ENCODE measurements around the gene GRM8. TPM values are rescaled to one million over a fixed set of nuclear protein-coding genes. Genes with fewer than 3 reads are reported as not detected.

GRM8 gene
- polyA plus RNA-seq (2012; ENCODE audit: missing spikeins) = 0.64 TPM

GRCh38 chr7:127252778-127253280, at the start of gene GRM8:
TSS of gene GRM8 (minus strand) at chr7:127252941.
- FAIRE-seq = no peak
- TF ChIP-seq POLR2AphosphoS5 (IDR thresholded peaks at IDR 0.05; ENCODE audit: low read depth, low read length) = no peak
- TF ChIP-seq POLR2A (IDR thresholded peaks at IDR 0.05; ENCODE audit: low read depth, low read length) = no peak
- TF ChIP-seq TAF1 (IDR thresholded peaks at IDR 0.05; ENCODE audit: borderline replicate concordance, low read depth, low read length) = no peak
- peak; percentile 19 for DNase-seq (ENCODE audit: insufficient read length)

- TF ChIP-seq TAF1 (IDR thresholded peaks at IDR 0.05; ENCODE audit: borderline replicate concordance, low read depth, low read length) = no peak
- no peak for TF ChIP-seq POLR2AphosphoS5 (IDR thresholded peaks at IDR 0.05; ENCODE audit: low read depth, low read length)
- no peak for TF ChIP-seq POLR2A (IDR thresholded peaks at IDR 0.05; ENCODE audit: low read depth, low read length)
- DNase-seq (ENCODE audit: insufficient read length) = no peak
- FAIRE-seq = no peak
These were observed 38.1 kb upstream of the GRM8 start for GRCh38 chr7:127290801-127291361.

- TF ChIP-seq POLR2AphosphoS5 (IDR thresholded peaks at IDR 0.05; ENCODE audit: low read depth, low read length) = no peak
- no peak for TF ChIP-seq POLR2A (IDR thresholded peaks at IDR 0.05; ENCODE audit: low read depth, low read length)
- TF ChIP-seq TAF1 (IDR thresholded peaks at IDR 0.05; ENCODE audit: borderline replicate concordance, low read depth, low read length) = no peak
- FAIRE-seq = no peak
- no peak for DNase-seq (ENCODE audit: insufficient read length)
These were observed 37.4 kb upstream of the GRM8 start for GRCh38 chr7:127290116-127290655.

- TF ChIP-seq TAF1 (IDR thresholded peaks at IDR 0.05; ENCODE audit: borderline replicate concordance, low read depth, low read length) = no peak
- no peak for TF ChIP-seq POLR2A (IDR thresholded peaks at IDR 0.05; ENCODE audit: low read depth, low read length)
- no peak for TF ChIP-seq POLR2AphosphoS5 (IDR thresholded peaks at IDR 0.05; ENCODE audit: low read depth, low read length)
- DNase-seq (ENCODE audit: insufficient read length) (no peak), FAIRE-seq (no peak)
These were observed 34.4 kb upstream of the GRM8 start for GRCh38 chr7:127287133-127287532.

- FAIRE-seq = no peak
- no peak for DNase-seq (ENCODE audit: insufficient read length)
- TF ChIP-seq POLR2AphosphoS5 (IDR thresholded peaks at IDR 0.05; ENCODE audit: low read depth, low read length) (no peak), TAF1 (IDR thresholded peaks at IDR 0.05; ENCODE audit: borderline replicate concordance, low read depth, low read length) (no peak), POLR2A (IDR thresholded peaks at IDR 0.05; ENCODE audit: low read depth, low read length) (no peak)
These were observed 17.4 kb upstream of the GRM8 start for GRCh38 chr7:127270093-127270492.

GRCh38 chr7:127266047-127266446, 13.3 kb upstream of the GRM8 start:
- DNase-seq (ENCODE audit: insufficient read length) = no peak
- TF ChIP-seq POLR2AphosphoS5 (IDR thresholded peaks at IDR 0.05; ENCODE audit: low read depth, low read length) (no peak), POLR2A (IDR thresholded peaks at IDR 0.05; ENCODE audit: low read depth, low read length) (no peak), TAF1 (IDR thresholded peaks at IDR 0.05; ENCODE audit: borderline replicate concordance, low read depth, low read length) (no peak)
- no peak for FAIRE-seq

GRCh38 chr7:127264219-127264618, 11.5 kb upstream of the GRM8 start:
- TF ChIP-seq POLR2A (IDR thresholded peaks at IDR 0.05; ENCODE audit: low read depth, low read length) = no peak
- no peak for TF ChIP-seq POLR2AphosphoS5 (IDR thresholded peaks at IDR 0.05; ENCODE audit: low read depth, low read length)
- no peak for TF ChIP-seq TAF1 (IDR thresholded peaks at IDR 0.05; ENCODE audit: borderline replicate concordance, low read depth, low read length)
- DNase-seq (ENCODE audit: insufficient read length) (no peak), FAIRE-seq (no peak)

GRCh38 chr7:127258111-127258510, 5.4 kb upstream of the GRM8 start:
- DNase-seq (ENCODE audit: insufficient read length) (no peak), FAIRE-seq (peak; percentile 24)
- TF ChIP-seq TAF1 (IDR thresholded peaks at IDR 0.05; ENCODE audit: borderline replicate concordance, low read depth, low read length) = no peak
- no peak for TF ChIP-seq POLR2AphosphoS5 (IDR thresholded peaks at IDR 0.05; ENCODE audit: low read depth, low read length)
- no peak for TF ChIP-seq POLR2A (IDR thresholded peaks at IDR 0.05; ENCODE audit: low read depth, low read length)

- no peak for DNase-seq (ENCODE audit: insufficient read length)
- TF ChIP-seq TAF1 (IDR thresholded peaks at IDR 0.05; ENCODE audit: borderline replicate concordance, low read depth, low read length) = no peak
- no peak for TF ChIP-seq POLR2A (IDR thresholded peaks at IDR 0.05; ENCODE audit: low read depth, low read length)
- no peak for TF ChIP-seq POLR2AphosphoS5 (IDR thresholded peaks at IDR 0.05; ENCODE audit: low read depth, low read length)
- no peak for FAIRE-seq
These were observed 4.3 kb upstream of the GRM8 start for GRCh38 chr7:127257086-127257485.

GRCh38 chr7:127256041-127256725, 3.4 kb upstream of the GRM8 start:
- DNase-seq (ENCODE audit: insufficient read length) = no peak
- FAIRE-seq = no peak

GRCh38 chr7:127254163-127254684, 1.5 kb upstream of the GRM8 start:
- FAIRE-seq = no peak
- no peak for TF ChIP-seq POLR2AphosphoS5 (IDR thresholded peaks at IDR 0.05; ENCODE audit: low read depth, low read length)
- no peak for TF ChIP-seq TAF1 (IDR thresholded peaks at IDR 0.05; ENCODE audit: borderline replicate concordance, low read depth, low read length)
- no peak for TF ChIP-seq POLR2A (IDR thresholded peaks at IDR 0.05; ENCODE audit: low read depth, low read length)
- no peak for DNase-seq (ENCODE audit: insufficient read length)

More at GRCh38 chr7:127256041-127256725, 3.4 kb upstream of the GRM8 start:
- TF ChIP-seq POLR2A (IDR thresholded peaks at IDR 0.05; ENCODE audit: low read depth, low read length) (no peak), POLR2AphosphoS5 (IDR thresholded peaks at IDR 0.05; ENCODE audit: low read depth, low read length) (no peak)

All from GM12892 (cell line).